SHP77 (cell line): Measurements from ENCODE around the gene SPDYA.
A peak's percentile ranks its signal among the peaks of the same experiment; 100 is the strongest.

ENCODE experiments used
- DNase-seq, 2 experiments: peaks; one replicate each; lab custom pipeline; 2025; lab: John Stamatoyannopoulos, UW

Gene SPDYA

DNA sequence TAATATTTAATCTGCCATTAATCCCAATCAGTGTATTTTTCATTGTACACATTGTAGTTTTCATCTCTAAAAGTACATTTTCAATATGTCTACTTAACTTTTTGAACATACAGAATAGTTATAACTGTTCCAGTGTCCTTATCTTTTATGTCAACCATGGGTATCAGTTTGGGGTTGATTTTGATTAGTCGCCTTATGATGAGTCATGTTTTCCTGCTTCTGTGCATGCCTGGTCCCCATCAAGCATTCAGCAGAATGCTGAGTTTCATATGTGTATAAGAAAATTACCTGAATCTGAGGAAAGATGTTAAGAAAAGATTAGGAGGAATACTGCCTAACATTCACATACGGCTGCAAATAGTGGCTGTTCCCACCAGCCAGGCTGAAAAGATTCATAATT, 17.7 kb downstream of the SPDYA start:
- no peak for DNase-seq

DNA sequence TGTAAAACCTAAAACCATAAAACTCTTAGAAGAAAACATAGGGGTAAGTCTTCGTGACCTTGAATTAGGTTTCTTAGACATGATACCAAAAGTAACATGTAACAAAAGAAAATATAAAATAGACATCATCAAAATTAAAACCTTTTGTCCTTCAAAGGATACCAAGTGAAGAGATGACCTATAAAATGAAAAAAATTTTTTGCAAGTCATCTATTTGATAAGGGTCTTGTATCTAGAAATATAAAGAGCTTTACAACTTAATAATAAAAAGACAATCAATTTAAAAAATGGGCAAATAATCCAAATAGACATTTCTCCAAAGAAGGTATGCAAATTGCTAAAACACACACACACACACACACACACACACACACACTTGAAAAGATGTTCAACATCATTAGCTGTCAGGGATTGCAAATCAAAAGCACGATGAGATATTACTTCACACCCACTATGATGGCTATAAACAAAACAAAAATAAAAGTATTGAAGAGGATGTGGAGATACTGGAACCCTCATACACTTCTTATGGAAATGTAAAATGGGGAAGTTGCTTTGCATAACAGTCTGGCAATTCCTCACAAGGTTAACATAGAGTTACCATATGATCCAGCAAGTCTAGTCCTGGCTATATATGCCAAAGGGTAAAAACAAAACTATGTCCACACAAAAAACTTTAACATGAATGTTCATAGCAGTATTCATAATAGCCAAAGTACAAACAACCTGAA, 23.3 kb downstream of the SPDYA start:
- DNase-seq, result no peak

DNA sequence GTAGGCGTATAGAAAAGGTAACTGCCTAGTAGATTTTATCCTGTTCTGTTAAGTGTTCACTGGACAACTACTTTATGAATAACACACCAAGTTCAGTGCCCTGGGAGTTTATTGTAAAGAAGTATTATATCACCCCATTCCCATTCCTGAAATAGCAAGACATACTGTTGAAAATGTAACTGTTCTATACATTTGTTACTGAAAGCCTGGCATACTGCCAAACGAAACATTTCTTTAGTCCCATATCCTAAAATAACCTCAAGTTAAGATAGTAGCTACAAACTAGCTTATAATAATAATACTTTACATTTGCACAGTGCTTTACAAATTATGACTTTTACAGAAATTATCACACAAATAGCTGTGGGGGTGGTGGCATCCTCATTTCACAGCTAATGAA, 25.1 kb downstream of the SPDYA start:
- DNase-seq, result no peak

DNA sequence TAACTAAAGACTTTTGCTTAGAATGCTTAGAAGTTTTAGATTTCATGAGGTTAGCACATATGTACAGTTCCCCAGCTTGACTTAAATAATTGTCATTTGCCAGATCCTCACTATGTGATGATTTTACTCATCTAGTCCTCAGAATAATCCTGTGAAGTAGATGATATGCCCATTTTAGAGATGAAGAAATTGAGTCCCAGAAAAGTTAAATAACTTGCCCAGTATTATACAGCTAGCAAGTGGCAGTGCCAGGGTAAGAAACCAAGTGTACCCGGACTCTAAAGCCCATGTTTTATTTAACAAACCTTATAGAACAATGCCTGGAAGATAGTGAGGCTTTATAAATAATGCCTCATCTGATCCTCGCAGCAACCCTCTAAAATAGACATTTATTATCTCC, 28.3 kb downstream of the SPDYA start:
- DNase-seq, result no peak

DNA sequence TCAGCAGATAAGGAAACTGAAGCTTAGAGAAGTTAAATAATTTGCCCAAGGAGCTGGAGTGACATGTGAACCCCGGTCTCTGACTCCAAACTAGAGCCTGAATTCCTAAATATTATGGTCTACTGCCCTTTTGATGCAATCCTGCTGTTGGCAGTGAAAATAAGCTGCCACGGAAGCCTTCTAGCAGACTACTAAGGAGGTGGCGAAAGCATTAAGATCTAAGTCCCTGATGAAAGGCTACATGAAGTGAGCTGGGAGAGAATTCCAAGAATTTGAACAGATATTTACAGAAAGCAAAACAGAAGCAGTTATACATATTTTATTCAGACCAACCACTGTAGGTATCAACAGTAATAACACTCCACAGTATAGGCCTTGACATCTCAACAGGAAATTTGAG, 31.4 kb downstream of the SPDYA start:
- no peak for DNase-seq

DNA sequence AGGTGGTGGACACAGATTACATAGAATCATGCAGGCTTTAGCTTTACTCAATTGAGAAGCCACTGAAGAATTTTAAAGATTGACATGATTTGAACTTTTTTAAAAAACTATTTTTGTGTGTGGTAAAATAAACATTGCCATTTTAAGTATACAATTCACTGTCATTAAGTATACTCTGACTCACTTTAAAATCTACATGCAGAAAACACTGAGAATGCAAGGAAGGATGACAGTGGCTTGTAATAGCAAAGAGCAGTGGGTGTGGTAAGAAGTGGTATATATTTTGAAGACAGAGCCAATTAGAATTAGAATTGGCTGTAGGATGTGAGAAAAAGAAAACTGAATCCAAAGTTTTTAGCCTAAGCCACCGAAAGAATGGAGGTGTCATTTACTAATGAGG, 44.6 kb downstream of the SPDYA start:
- DNase-seq, result no peak

DNA sequence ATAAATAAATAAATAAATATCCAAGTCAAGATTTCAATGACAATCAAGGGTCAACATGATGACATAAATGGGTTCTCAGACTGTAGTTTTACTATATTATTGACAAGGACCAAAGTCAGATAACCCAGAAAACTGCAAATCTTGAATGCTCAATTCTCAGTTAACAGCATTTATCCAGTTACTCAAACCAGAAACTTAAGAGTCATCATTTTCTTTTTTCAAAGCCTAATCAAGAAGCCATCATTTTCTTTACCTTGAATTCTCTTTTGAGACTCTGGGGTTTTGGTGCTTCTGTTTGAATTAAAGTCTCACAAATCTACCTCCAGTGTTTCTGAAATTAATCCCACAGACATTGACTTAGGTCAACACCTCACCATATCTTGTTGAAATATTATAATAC, 45.3 kb downstream of the SPDYA start:
- no peak for DNase-seq

DNA sequence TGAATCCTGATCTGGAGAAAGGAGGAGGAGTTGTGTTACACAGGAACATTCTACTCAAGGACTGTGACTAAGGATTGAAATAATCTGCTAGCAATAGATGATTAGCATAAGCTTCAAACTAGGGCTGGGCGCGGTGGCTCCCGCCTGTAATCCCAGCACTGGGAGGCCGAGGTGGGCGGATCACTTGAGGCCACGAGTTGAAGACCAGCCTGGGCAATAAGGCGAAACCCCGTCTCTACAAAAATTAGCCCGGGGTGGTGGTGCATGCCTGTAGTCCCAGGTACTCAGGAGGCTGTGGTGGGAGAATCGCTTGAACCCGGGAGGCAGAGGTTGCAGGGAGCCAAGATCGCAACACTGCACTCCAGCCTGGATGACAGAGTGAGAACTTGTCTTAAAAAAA, 58.0 kb downstream of the SPDYA start:
- DNase-seq, result no peak

DNA sequence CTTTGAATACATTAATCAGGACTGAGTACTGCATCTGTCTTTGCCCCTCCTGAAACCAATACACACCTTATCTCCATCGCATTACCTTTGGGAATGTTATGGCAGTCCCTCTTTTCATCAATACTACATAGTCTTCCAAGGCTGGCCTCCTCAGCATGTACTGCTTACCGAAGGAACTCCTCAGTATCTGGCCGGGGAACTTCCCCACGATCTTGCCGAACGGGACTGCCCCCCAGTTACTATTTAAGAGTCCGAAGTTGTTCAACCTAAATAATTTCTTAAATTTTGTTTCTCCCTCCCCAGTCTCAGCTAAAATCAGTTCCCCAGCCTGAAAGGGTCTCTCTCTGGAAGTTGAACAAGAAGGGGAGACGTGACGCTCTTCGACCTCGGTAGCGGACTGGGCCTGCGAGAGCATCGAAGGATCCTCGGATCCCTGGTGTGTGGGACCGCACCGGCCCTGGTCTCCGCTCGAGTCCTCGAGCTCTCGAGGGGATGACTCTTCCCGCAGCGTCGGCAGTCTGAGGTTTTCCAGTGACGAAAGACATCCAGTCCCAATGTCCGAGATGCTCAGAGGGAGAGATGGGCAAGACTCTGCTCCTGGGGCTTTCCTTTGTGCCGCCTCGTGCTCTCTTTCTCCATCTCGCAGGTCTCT, 59.0 kb downstream of the SPDYA start:
- DNase-seq, result no peak

DNA sequence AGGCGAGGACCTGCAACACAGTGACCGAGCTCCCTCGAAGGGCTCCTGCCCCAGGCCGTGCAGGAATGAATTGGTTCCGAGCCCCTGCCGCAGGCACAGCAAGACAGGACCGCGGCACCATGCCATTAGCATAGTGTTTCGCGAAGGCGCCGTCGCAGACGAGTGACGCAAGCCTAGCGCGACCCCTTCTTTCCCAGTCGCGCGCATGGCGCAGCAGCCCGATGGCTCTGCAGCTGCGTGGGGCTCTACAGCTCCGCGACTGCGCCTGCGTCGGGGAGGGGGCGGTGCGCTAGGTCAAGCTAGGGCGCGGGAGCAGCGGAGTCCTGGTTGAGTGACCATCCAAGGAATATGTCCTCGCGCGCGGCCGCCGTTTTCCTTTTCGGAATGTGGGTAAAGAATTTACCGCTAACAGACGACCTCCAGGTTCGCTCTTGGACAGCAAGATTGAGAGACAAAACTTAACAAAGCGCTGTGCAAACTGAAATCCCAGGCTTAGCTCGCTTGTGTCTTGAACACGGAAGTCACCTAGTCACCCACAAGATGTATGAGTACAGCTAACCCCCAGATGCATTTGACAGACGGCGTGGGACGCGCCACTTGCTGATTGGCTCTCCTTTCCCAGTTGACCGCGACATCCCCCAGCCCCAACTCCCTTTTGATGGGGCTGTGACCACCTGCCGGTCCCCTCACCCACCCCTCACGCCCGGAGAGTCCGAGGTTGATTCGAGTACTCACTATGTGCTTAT, 59.7 kb downstream of the SPDYA start, which contains the start of gene TRMT61B:
TSS of gene TRMT61B (minus strand) at position 164 of the 746 bp plus-strand sequence. CDS start at position 132, 32 bp downstream.
- DNase-seq, result peak; percentile 91 to 93

DNA sequence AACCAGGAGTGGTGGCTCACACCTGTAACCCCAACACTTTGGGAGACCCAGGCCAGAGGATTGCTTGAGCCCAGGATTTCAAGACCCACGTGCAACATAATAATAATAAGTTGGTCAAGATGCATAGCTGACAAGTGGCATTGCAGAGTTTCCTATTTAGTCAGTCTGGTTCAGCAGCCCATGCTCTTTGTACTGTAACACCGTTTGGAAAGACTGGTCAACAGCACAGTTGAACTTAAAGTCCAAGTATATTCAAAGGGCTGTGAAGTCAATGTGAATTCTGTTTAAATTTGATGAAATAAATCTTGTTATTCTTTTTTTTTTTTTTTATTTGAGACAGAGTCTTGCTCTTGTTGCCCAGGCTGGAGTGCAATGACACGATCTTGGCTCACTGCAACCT, 61.0 kb downstream of the SPDYA start:
- DNase-seq, result no peak

DNA sequence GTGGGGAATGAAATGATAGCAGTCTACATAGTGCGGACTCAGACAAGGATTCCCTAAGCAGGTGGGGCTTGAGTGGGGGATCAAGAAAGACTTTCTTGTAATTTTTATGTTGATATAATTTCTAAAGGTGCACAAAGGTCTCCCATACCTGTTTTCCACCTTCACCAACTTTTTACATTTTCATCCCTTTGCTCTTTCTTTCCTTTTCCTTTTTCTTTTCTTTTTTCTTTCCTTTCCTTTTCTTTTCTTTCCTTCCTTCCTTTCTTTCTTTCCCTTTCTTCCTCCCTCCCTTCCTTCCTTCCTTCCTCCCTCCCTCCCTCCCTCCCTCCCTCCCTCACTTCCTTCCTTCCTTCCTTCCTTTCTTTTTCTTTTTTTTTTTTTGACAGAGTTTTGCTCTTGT, 69.6 kb downstream of the SPDYA start:
- no peak for DNase-seq

DNA sequence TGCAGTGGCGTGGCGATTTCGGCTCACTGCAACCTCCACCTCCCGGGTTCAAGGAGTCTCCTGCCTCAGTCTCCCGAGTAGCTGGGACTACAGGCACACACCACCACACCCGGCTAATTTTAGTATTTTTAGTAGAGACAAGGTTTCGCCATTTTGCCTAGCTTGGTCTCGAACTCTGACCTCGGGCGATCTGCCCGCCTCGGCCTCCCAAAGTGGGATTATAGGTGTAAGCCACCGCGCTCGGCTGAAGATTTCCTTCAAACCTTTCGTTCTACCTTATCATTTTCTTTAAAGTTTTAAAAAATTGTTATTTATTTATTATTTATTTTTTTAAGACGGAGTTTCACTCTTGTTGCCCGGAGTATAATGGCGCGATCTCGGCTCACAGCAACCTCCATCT, 82.9 kb downstream of the SPDYA start:
- no peak for DNase-seq

DNA sequence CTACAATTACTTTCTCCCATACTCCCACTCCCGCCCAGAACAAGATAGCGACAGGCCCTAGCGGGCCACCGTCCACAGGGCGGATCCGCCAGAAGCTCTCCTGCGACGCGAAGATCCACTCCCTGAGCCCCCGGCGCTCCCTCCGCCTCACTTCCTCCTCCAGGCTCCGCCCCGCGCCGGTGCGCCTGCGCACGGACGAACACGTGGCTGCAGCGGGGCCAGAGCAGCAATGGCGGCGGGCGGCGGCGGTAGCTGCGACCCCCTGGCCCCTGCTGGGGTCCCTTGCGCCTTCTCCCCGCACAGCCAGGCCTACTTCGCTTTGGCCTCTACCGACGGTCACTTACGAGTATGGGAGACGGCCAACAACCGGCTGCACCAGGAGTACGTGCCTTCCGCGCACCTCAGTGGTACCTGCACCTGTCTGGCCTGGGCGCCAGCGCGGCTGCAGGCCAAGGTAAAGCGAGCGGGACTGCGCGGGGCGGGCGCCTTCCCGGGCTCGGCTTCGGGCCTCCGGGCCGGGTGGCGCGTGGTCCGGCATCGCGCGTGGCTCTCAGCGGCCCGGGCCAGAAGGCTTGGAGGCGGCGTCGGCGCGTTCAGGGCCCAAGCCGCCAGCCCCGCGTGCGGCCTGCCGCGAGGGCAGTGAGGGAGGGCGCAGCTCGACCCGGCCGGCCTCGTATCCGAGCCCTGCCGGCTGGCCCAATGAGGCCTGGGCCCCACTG, 84.0 kb downstream of the SPDYA start, which contains the start of gene WDR43:
TSS of gene WDR43 (plus strand) at position 198 of the 719 bp plus-strand sequence. CDS start at position 230, 32 bp downstream.
- peak; percentile 97 for DNase-seq

DNA sequence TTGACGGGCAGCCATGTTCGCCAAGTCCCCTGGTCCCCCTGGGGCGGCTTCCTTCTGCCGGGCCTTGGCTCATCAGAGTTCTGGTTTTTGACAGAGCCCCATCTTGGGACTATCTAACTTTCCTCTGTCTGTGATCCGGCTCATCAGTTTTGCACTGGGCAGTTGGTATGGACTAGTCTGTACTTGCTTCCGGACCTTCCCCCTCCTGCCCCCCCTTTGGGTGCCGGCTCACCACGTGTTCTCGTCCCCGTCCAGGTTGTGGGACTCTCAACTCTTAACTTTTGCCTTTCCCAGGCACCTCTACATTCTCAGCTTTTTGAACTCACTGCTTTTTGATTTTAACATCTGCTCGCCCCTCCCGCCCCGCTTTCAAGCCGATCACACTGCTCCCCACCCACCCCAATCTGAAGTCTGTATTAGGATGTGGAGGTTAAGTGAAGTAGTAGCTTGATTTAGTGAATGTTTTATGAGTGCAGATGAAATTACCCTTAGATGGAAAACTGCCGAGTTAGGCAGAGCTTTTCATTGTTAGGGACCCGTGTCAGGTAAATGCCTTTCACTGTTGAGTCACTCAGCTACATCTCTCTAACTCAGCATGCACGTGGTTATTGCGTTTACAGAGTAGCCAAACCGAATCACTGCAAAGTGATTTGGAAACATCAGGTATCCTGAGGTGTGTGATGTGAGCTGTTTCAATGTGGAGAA, 84.7 kb downstream of the SPDYA start:
- DNase-seq, result peak in 1 of 2 experiments; percentile 18

DNA sequence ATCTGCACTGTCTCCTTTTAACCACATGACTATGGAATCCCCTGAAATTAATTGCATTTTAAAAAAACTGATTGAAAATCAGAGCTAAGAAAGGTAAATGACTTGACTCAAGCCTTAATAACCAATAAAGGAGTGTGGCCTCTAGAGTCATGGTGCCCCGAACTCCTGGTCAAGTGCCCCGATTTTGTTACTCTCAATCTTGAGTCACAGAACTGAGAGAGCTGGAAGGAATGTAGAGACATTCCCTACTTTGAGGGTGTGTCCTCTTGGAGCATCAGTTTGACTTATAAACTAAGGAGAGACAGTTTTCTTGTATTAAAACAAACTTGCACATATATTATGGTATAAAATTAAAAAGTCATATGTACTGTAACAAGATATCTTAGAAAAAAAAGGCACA, 86.3 kb downstream of the SPDYA start:
- DNase-seq, result no peak

DNA sequence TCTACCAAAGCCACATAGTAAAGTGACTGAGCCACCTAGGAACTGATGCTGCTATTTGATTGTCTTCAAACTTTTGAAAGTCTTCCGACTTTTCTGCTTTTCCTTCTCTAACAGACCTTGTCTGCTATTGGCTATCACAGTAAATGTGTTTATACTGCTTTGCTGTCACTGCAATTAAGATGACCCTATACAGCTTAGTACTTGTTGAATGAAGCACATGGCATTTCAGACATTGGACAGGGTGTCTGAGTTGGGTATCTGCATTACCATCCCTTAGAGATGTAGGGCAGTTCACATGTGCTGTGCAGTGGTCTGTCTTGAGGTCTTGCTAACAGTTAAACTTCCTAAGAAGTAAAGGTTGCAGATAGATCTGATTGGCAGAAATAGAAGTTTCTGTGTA, 87.4 kb downstream of the SPDYA start:
- DNase-seq, result no peak
